CD4-positive, CD25-positive, alpha-beta regulatory T cell (primary cell): ENCODE data around the gene LNP1. TPM values are rescaled to one million over a fixed set of nuclear protein-coding genes. Genes with fewer than 3 reads are reported as not detected.
"Not testable (repeated sequence)": the region's sequence is repeated elsewhere in the genome, so short reads cannot be mapped to it uniquely, and the experiment has no call there.

Experiments
- ATAC-seq, 2 donors: fragments of 150-1000 bp; cut with Tn5 transposase; one replicate each; pipeline ENCODE4 v1.10.0; 2021; ENCODE audit warnings: low read depth in 2 of 2, moderate number of reproducible peaks in 2 of 2, moderate library complexity in 1 of 2
- DNase-seq, 3 donors: peaks; one replicate each; pipeline versions ENCODE4 v3.0.0 to v3.0.0-alpha.2; 2012 to 2022; ENCODE audit warnings: mixed read lengths in 1 of 3
- H3K27ac ChIP-seq: one replicate; pipeline ENCODE4 v1.7.0; 2013; ENCODE audit warnings: mild to moderate bottlenecking, low read length; ENCODE audit not compliant: insufficient read depth, poor library complexity, severe bottlenecking
- H3K27me3 ChIP-seq: one replicate; pipeline ENCODE4 v1.7.0; 2013; ENCODE audit warnings: low read length; ENCODE audit not compliant: control insufficient read depth, insufficient read depth
- H3K36me3 ChIP-seq: one replicate; pipeline ENCODE4 v1.7.0; 2013; ENCODE audit warnings: mild to moderate bottlenecking, low read length, moderate library complexity; ENCODE audit not compliant: control insufficient read depth, insufficient read depth
- H3K4me1 ChIP-seq: 2 replicates; pipeline ENCODE4 v1.7.0; 2013; ENCODE audit warnings: mild to moderate bottlenecking, low read length; ENCODE audit not compliant: insufficient read depth, control insufficient read depth, poor library complexity, severe bottlenecking
- H3K4me3 ChIP-seq: one replicate; pipeline ENCODE4 v1.7.0; 2013; ENCODE audit warnings: low read depth, mild to moderate bottlenecking, low read length, moderate library complexity
- H3K9me3 ChIP-seq, 2 experiments: 1 replicate in 1 of 2; 2 replicates in 1 of 2; pipeline ENCODE4 v1.7.0; 2013; ENCODE audit warnings: low read length in 2 of 2, mild to moderate bottlenecking in 1 of 2, moderate library complexity in 1 of 2; ENCODE audit not compliant: control insufficient read depth in 2 of 2
- H3K27ac Mint-ChIP-seq, 3 donors: one replicate each; pipeline ENCODE4 v1.8.0; 2020 to 2022; ENCODE audit warnings: mild to moderate bottlenecking in 3 of 3, mixed read lengths in 3 of 3, moderate library complexity in 2 of 3
- H3K27me3 Mint-ChIP-seq: one replicate; pipeline ENCODE4 v1.8.0; 2022; ENCODE audit warnings: mild to moderate bottlenecking, mixed read lengths
- H3K36me3 Mint-ChIP-seq: one replicate; pipeline ENCODE4 v1.8.0; 2020; ENCODE audit warnings: mixed read lengths
- H3K4me1 Mint-ChIP-seq, 4 donors: one replicate each; pipeline ENCODE4 v1.8.0; 2020 to 2022; ENCODE audit warnings: mixed read lengths in 4 of 4, mild to moderate bottlenecking in 1 of 4
- H3K4me3 Mint-ChIP-seq, 4 donors: one replicate each; pipeline ENCODE4 v1.8.0; 2020 to 2022; ENCODE audit warnings: mild to moderate bottlenecking in 4 of 4, mixed read lengths in 4 of 4, moderate library complexity in 3 of 4
- H3K9me3 Mint-ChIP-seq, 7 donors: one replicate each; pipeline ENCODE4 v1.8.0; 2020 to 2022; ENCODE audit warnings: mixed read lengths in 7 of 7, mild to moderate bottlenecking in 3 of 7, moderate library complexity in 2 of 7
- polyA plus RNA-seq, 4 donors: library from polyadenylated mRNA; unstranded; fragments of 300-500 nt; fragmentation: Illumina TruSeq; gene quantifications; one replicate each; pipeline ENCODE4 v1.2.3, GENCODE V29; 2021
- total RNA-seq: library from RNA; stranded (reverse); gene quantifications from one replicate; pipeline ENCODE4 v1.2.3, GENCODE V29; 2022

LNP1 gene
- total and polyA plus RNA-seq, 5 donors from 2014 or later, result 0.73 to 2.0 (median 0.84) TPM

- Histone ChIP-seq H3K36me3 (no peaks in the 10 kb centered on the region), H3K27ac (no peak overlapping the region), H3K27me3 (no peaks in the 10 kb centered on the region), H3K4me3 (no peak overlapping the region), H3K4me1 (no peaks in the 10 kb centered on the region), H3K9me3 (peaks cover 0 to 4% of the 10 kb centered on the region in 2 experiments)
- DNase-seq, result no peak
- H3K27me3 Mint-ChIP-seq, result peaks cover 14% of the 10 kb centered on the region
- peaks cover 4% of the 10 kb centered on the region for H3K36me3 Mint-ChIP-seq
- ATAC-seq, result no peak
- no peak overlapping the region for H3K27ac Mint-ChIP-seq
- peaks cover 0 to 14% (median 3%) of the 10 kb centered on the region in 7 donors for H3K9me3 Mint-ChIP-seq
- no peak overlapping the region for H3K4me3 Mint-ChIP-seq
- peaks cover 0 to 6% (median 2%) of the 10 kb centered on the region in 4 donors for H3K4me1 Mint-ChIP-seq
These were observed 65.8 kb downstream of the LNP1 start for GRCh38 chr3:100467133-100467532.

GRCh38 chr3:100468676-100469075 lies 67.3 kb downstream of the LNP1 start:
- peaks cover 9% of the 10 kb centered on the region for H3K27me3 Mint-ChIP-seq
- Histone ChIP-seq H3K27ac (no peak overlapping the region), H3K9me3 (peaks cover 0 to 4% of the 10 kb centered on the region in 2 experiments), H3K4me1 (no peaks in the 10 kb centered on the region), H3K27me3 (no peaks in the 10 kb centered on the region), H3K4me3 (no peak overlapping the region), H3K36me3 (no peaks in the 10 kb centered on the region)
- H3K36me3 Mint-ChIP-seq, result peaks cover 4% of the 10 kb centered on the region
- peaks cover 0 to 6% (median 2%) of the 10 kb centered on the region in 4 donors for H3K4me1 Mint-ChIP-seq
- DNase-seq (no peak), ATAC-seq (no peak)
- peaks cover 0 to 14% (median 5%) of the 10 kb centered on the region in 7 donors for H3K9me3 Mint-ChIP-seq
- H3K27ac Mint-ChIP-seq, result no peak overlapping the region
- H3K4me3 Mint-ChIP-seq, result no peak overlapping the region

- Histone ChIP-seq H3K4me3 (no peak overlapping the region), H3K27me3 (no peaks in the 10 kb centered on the region), H3K27ac (no peak overlapping the region), H3K4me1 (no peaks in the 10 kb centered on the region), H3K9me3 (peaks cover 0 to 4% of the 10 kb centered on the region in 2 experiments), H3K36me3 (no peaks in the 10 kb centered on the region)
- DNase-seq (no peak), ATAC-seq (no peak)
- peaks cover 0 to 14% (median 7%) of the 10 kb centered on the region in 7 donors for H3K9me3 Mint-ChIP-seq
- no peak overlapping the region for H3K27ac Mint-ChIP-seq
- peaks cover 4% of the 10 kb centered on the region for H3K36me3 Mint-ChIP-seq
- peaks cover 6% of the 10 kb centered on the region for H3K27me3 Mint-ChIP-seq
- no peak overlapping the region for H3K4me3 Mint-ChIP-seq
- peaks cover 0 to 5% (median under 1%) of the 10 kb centered on the region in 4 donors for H3K4me1 Mint-ChIP-seq
These were observed 69.6 kb downstream of the LNP1 start for GRCh38 chr3:100470951-100471350.

- no peak for DNase-seq
- H3K4me3 ChIP-seq, result no peak overlapping the region
- H3K27me3 Mint-ChIP-seq, result peaks cover 4% of the 10 kb centered on the region
- peaks cover 4% of the 10 kb centered on the region for H3K36me3 Mint-ChIP-seq
- peaks cover 0 to under 1% (median 0%) of the 10 kb centered on the region in 4 donors for H3K4me1 Mint-ChIP-seq
- no peak for ATAC-seq
- peaks cover 0 to 17% (median 7%) of the 10 kb centered on the region in 7 donors for H3K9me3 Mint-ChIP-seq
- peaks cover 0 to 4% of the 10 kb centered on the region in 2 experiments for H3K9me3 ChIP-seq
- H3K27me3 ChIP-seq, result no peaks in the 10 kb centered on the region
- no peak overlapping the region for H3K27ac Mint-ChIP-seq
- H3K4me1 ChIP-seq, result no peaks in the 10 kb centered on the region
- no peak overlapping the region for H3K4me3 Mint-ChIP-seq
- H3K36me3 ChIP-seq, result no peaks in the 10 kb centered on the region
- H3K27ac ChIP-seq, result no peak overlapping the region
These were observed 70.1 kb downstream of the LNP1 start for GRCh38 chr3:100471444-100471843.

GRCh38 chr3:100477851-100478360 lies 76.6 kb downstream of the LNP1 start:
- H3K27me3 Mint-ChIP-seq, result not testable (repeated sequence)

GRCh38 chr3:100478521-100478920 lies 77.2 kb downstream of the LNP1 start:
- H3K9me3 ChIP-seq, H3K27me3 ChIP-seq, H3K4me1 Mint-ChIP-seq, H3K27me3 Mint-ChIP-seq, H3K4me3 ChIP-seq, DNase-seq, H3K36me3 Mint-ChIP-seq, H3K9me3 Mint-ChIP-seq, H3K27ac Mint-ChIP-seq, H3K4me3 Mint-ChIP-seq, ATAC-seq, H3K27ac ChIP-seq, H3K4me1 ChIP-seq, H3K36me3 ChIP-seq: not testable (repeated sequence)

More at GRCh38 chr3:100477851-100478360, 76.6 kb downstream of the LNP1 start:
- H3K4me3 Mint-ChIP-seq, H3K27ac ChIP-seq, H3K27me3 ChIP-seq, DNase-seq, H3K36me3 ChIP-seq, H3K9me3 Mint-ChIP-seq, H3K4me3 ChIP-seq, H3K27ac Mint-ChIP-seq, ATAC-seq, H3K9me3 ChIP-seq, H3K4me1 Mint-ChIP-seq, H3K36me3 Mint-ChIP-seq, H3K4me1 ChIP-seq: not testable (repeated sequence)

GRCh38 chr3:100480081-100480480 lies 78.7 kb downstream of the LNP1 start:
- no peak overlapping the region for H3K27ac ChIP-seq
- H3K4me1 ChIP-seq, result no peaks in the 10 kb centered on the region
- ATAC-seq (no peak), DNase-seq (no peak)
- no peaks in the 10 kb centered on the region for H3K9me3 ChIP-seq
- no peak overlapping the region for H3K4me3 Mint-ChIP-seq
- peaks cover 5% of the 10 kb centered on the region for H3K27me3 Mint-ChIP-seq
- no peak overlapping the region for H3K27ac Mint-ChIP-seq
- peaks cover 0 to 5% (median 0%) of the 10 kb centered on the region in 4 donors for H3K4me1 Mint-ChIP-seq
- no peak overlapping the region for H3K4me3 ChIP-seq
- no peaks in the 10 kb centered on the region for H3K36me3 ChIP-seq
- H3K36me3 Mint-ChIP-seq, result no peaks in the 10 kb centered on the region
- peaks cover 0 to 4% (median 1%) of the 10 kb centered on the region in 7 donors for H3K9me3 Mint-ChIP-seq
- peaks cover 7% of the 10 kb centered on the region for H3K27me3 ChIP-seq

GRCh38 chr3:100482176-100482575 lies 80.8 kb downstream of the LNP1 start:
- Histone ChIP-seq H3K4me3 (no peak overlapping the region), H3K4me1 (no peaks in the 10 kb centered on the region), H3K36me3 (no peaks in the 10 kb centered on the region), H3K27ac (no peak overlapping the region), H3K27me3 (peaks cover 7% of the 10 kb centered on the region), H3K9me3 (no peaks in the 10 kb centered on the region)
- Mint-ChIP-seq H3K27me3 (peaks cover 8% of the 10 kb centered on the region), H3K4me3 (no peak overlapping the region), H3K27ac (no peak overlapping the region), H3K36me3 (no peaks in the 10 kb centered on the region), H3K4me1 (peaks cover 0 to 5% (median 0%) of the 10 kb centered on the region in 4 donors), H3K9me3 (peaks cover 0 to 2% (median 0%) of the 10 kb centered on the region in 7 donors)
- no peak for ATAC-seq
- no peak for DNase-seq
